C4-2B (cell line): Measurements from ENCODE around the gene WBP4.

Experiments used
- H3K27ac ChIP-seq: fragments of 450-650 bp; 2 replicates; pipeline ENCODE4 v1.5.1; 2017
- CTCF ChIP-seq: fragments of 450-650 bp; conservative IDR thresholded peaks from 2 replicates; pipeline ENCODE4 v1.5.1; 2017; ENCODE audit warnings: mild to moderate bottlenecking
- ZFX ChIP-seq: fragments of 450-650 bp; IDR thresholded peaks from 2 replicates; pipeline ENCODE4 v1.6.1; 2017

The WBP4 gene

DNA sequence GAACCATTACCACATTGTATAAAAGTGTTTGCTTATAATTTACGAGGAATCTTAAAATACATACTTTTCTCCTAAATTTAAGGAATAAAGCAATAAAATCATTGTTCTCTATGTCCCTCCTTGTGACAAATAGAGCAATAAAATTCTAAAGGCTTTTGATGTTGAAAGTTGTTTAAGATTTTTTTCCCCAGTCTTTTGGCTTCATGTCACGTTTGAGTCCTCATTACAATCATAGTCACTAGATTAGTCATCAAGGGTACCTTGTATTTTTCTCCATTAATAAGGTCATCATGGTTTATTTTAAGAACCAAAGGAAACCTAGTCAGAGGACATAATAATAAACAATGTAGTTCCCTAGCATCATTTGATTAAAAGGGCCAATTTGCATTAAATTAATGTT is 3.2 kb downstream of the WBP4 start:
- TF ChIP-seq CTCF (no peak), ZFX (no peak)
- H3K27ac ChIP-seq, result no peak overlapping the region

DNA sequence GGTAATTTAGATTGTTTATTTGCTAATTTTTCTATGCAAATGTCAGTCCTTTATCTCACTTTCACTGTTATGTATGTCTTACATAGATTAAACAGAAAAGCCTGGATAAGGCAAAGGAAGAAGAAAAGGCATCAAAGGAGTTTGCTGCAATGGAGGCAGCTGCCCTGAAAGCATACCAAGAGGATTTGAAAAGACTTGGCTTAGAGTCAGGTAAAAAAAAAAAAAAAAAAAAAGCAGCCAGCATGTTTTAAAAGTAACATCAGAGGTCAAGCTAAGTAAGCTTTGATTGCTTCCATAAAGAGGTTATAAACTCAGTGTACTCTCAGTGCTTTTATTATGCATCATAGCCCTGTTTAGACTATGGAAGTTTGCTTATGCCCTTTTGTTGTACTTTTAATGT is 3.8 kb downstream of the WBP4 start:
- TF ChIP-seq CTCF (no peak), ZFX (no peak)
- H3K27ac ChIP-seq, result no peak overlapping the region

GRCh38 chr13:41074523-41074922 is 13.2 kb downstream of the WBP4 start:
- no peak overlapping the region for H3K27ac ChIP-seq
- no peak for TF ChIP-seq ZFX
- no peak for TF ChIP-seq CTCF

- TF ChIP-seq ZFX, result no peak
- TF ChIP-seq CTCF, result peak; percentile 74
- no peak overlapping the region for H3K27ac ChIP-seq
Observed at GRCh38 chr13:41075034-41075433, 13.7 kb downstream of the WBP4 start.

- no peak for TF ChIP-seq ZFX
- 0 out of 2 replicates have a peak, but pooled peaks have one; percentile 1 for TF ChIP-seq CTCF
- H3K27ac ChIP-seq, result no peak overlapping the region
Observed at GRCh38 chr13:41075485-41075884, 14.2 kb downstream of the WBP4 start.

GRCh38 chr13:41077475-41077874 is 16.2 kb downstream of the WBP4 start:
- H3K27ac ChIP-seq, result no peak overlapping the region
- TF ChIP-seq ZFX, result no peak
- TF ChIP-seq CTCF, result no peak

DNA sequence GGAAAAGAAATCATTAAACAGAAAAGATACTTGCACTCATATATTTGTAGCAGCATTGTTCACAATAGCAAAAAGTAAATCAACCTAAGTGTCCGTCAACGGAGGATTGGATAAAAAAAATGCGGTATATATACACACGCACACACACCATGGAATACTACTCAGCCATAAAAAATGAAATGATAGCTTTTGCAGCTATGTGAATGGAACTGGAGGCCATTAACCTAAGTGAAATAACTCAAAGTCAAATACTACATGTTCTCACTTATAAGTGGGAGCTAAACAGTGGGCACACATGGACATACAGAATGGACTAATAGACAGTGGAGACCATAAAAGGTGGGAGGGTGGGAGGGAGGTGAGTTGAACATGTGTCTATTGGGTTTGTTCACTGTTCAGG is 18.4 kb downstream of the WBP4 start:
- no peak overlapping the region for H3K27ac ChIP-seq
- TF ChIP-seq ZFX (no peak), CTCF (no peak)
